GM15510 (cell line): ENCODE measurements around the gene TRIM14.
A peak's percentile ranks its signal among the peaks of the same experiment; 100 is the strongest.

Source experiments
- POLR2A ChIP-seq: IDR thresholded peaks from 3 replicates; pipeline ENCODE4 v1.6.1; 2011; ENCODE audit warnings: borderline replicate concordance; ENCODE audit not compliant: insufficient read length; ENCODE audit errors: extremely low read depth

The TRIM14 gene

GRCh38 chr9:98128316-98128715 is 9.3 kb upstream of the TRIM14 start:
- TF ChIP-seq POLR2A = no peak

GRCh38 chr9:98127226-98127625 is 8.2 kb upstream of the TRIM14 start:
- no peak for TF ChIP-seq POLR2A

- no peak for TF ChIP-seq POLR2A
Measured at GRCh38 chr9:98124637-98125426, 5.8 kb upstream of the TRIM14 start.

GRCh38 chr9:98121058-98121457 is 2.0 kb upstream of the TRIM14 start:
- no peak for TF ChIP-seq POLR2A

- TF ChIP-seq POLR2A = no peak
Measured at GRCh38 chr9:98120476-98120875, 1.5 kb upstream of the TRIM14 start.

GRCh38 chr9:98117984-98118639 is 910 bp downstream of the TRIM14 start:
- TF ChIP-seq POLR2A = no peak

- TF ChIP-seq POLR2A = no peak
Measured at GRCh38 chr9:98109052-98109451, 10.0 kb downstream of the TRIM14 start.

- TF ChIP-seq POLR2A = no peak
Measured at GRCh38 chr9:98108531-98109031, 10.4 kb downstream of the TRIM14 start.

GRCh38 chr9:98107926-98108325 is 11.1 kb downstream of the TRIM14 start:
- TF ChIP-seq POLR2A = no peak

- no peak for TF ChIP-seq POLR2A
Measured at GRCh38 chr9:98105006-98105405, 14.0 kb downstream of the TRIM14 start.

- no peak for TF ChIP-seq POLR2A
Measured at GRCh38 chr9:98104445-98104881, 14.6 kb downstream of the TRIM14 start.

- peak; percentile 22 for TF ChIP-seq POLR2A
Measured at GRCh38 chr9:98101868-98102273, 17.2 kb downstream of the TRIM14 start.

- no peak for TF ChIP-seq POLR2A
Measured at GRCh38 chr9:98101416-98101815, 17.6 kb downstream of the TRIM14 start.

- no peak for TF ChIP-seq POLR2A
Measured at GRCh38 chr9:98100456-98100855, 18.6 kb downstream of the TRIM14 start.

- no peak for TF ChIP-seq POLR2A
Measured at GRCh38 chr9:98099898-98100297, 19.1 kb downstream of the TRIM14 start.

GRCh38 chr9:98099346-98099745 is 19.7 kb downstream of the TRIM14 start:
- TF ChIP-seq POLR2A = no peak
